Activated CD4-positive, alpha-beta T cell treated with anti-CD3 and anti-CD28 coated beads for 36 hours (primary cell): Measurements from ENCODE around the gene GGTLC2. TPM values are rescaled to one million over a fixed set of nuclear protein-coding genes. Genes with fewer than 3 reads are reported as not detected.
A peak's percentile ranks its signal among the peaks of the same experiment; 100 is the strongest.
"Not testable (repeated sequence)": the region's sequence is repeated elsewhere in the genome, so short reads cannot be mapped to it uniquely, and the experiment has no call there.

Source experiments
- ATAC-seq: fragments of 200-7000 bp; cut with Tn5 transposase; one replicate; pipeline ENCODE4 v1.10.0; 2021; ENCODE audit warnings: mild to moderate bottlenecking, moderate library complexity
- CTCF ChIA-PET: fragments of 350-600 bp; sonication (Branson Sonifier 250); formaldehyde crosslinking; loops from one replicate; lab custom pipeline; 2021; ENCODE audit warnings: antibody characterized with exemption; lab: Charles Lee
- POLR2A ChIA-PET: fragments of 350-600 bp; sonication (Branson Sonifier 250); formaldehyde crosslinking; loops from one replicate; lab custom pipeline; 2021; ENCODE audit warnings: antibody characterized with exemption, inconsistent platforms; lab: Charles Lee
- DNase-seq: peaks from one replicate; pipeline ENCODE4 v3.0.0-alpha.2; 2020
- H3K27ac Mint-ChIP-seq: one replicate; pipeline ENCODE4 v1.8.0; 2021; ENCODE audit warnings: mixed read lengths
- H3K27me3 Mint-ChIP-seq: one replicate; pipeline ENCODE4 v1.8.0; 2021; ENCODE audit warnings: mixed read lengths
- H3K36me3 Mint-ChIP-seq: one replicate; pipeline ENCODE4 v1.8.0; 2021; ENCODE audit warnings: low read depth, mixed read lengths
- H3K4me1 Mint-ChIP-seq: one replicate; pipeline ENCODE4 v1.8.0; 2021; ENCODE audit warnings: mixed read lengths
- H3K4me3 Mint-ChIP-seq: one replicate; pipeline ENCODE4 v1.8.0; 2021; ENCODE audit warnings: mild to moderate bottlenecking, moderate library complexity, mixed read lengths
- H3K9me3 Mint-ChIP-seq: one replicate; pipeline ENCODE4 v1.8.0; 2021; ENCODE audit warnings: low read depth, mixed read lengths
- intact Hi-C, 2 experiments: fragments of 100-400 bp; cut with DNase I in 1 of 2; cut with micrococcal nuclease in 1 of 2; formaldehyde crosslinking; loops; one replicate each; pipeline versions ENCODE4 v1.14.2 to v1.15.1; 2022 to 2024; cut with DNase I, micrococcal nuclease
- total RNA-seq, 2 experiments: library from RNA; stranded (reverse); gene quantifications; one replicate each; pipeline ENCODE4 v1.2.3, GENCODE V29; 2021

The GGTLC2 gene
- total RNA-seq, 2 experiments from 2014 or later = not detected

- no peaks in the 10 kb centered on the region for H3K36me3 Mint-ChIP-seq
- ChIA-PET POLR2A (no interaction called here), CTCF (interaction anchor here (1.8 kb wide), 1 partner anchor 27 kb away, joined by 9 read pairs; no protein-coding TSS in a partner anchor)
- intact Hi-C loops = no loop called here
- no peak overlapping the region for H3K4me3 Mint-ChIP-seq
- DNase-seq (no peak), ATAC-seq (no peak)
- no peak overlapping the region for H3K27ac Mint-ChIP-seq
- no peaks in the 10 kb centered on the region for H3K9me3 Mint-ChIP-seq
- peaks cover 7% of the 10 kb centered on the region for H3K27me3 Mint-ChIP-seq
- H3K4me1 Mint-ChIP-seq = peaks cover 13% of the 10 kb centered on the region
Observed at GRCh38 chr22:22614065-22614464, 30.3 kb upstream of the GGTLC2 start.

- no peaks in the 10 kb centered on the region for H3K9me3 Mint-ChIP-seq
- H3K36me3 Mint-ChIP-seq = no peaks in the 10 kb centered on the region
- ChIA-PET POLR2A (no interaction called here), CTCF (interaction anchor here (0.7 to 1.6 kb wide), 5 partner anchors 16 to 137 kb away, joined by 3 read pairs; no protein-coding TSS in a partner anchor)
- peaks cover 13% of the 10 kb centered on the region for H3K4me1 Mint-ChIP-seq
- ATAC-seq (peak; percentile 92), DNase-seq (peak; percentile 42)
- H3K27ac Mint-ChIP-seq = peak overlapping the region; percentile 55
- intact Hi-C loops = no loop called here
- no peak overlapping the region for H3K4me3 Mint-ChIP-seq
- H3K27me3 Mint-ChIP-seq = peaks cover 7% of the 10 kb centered on the region
Observed at GRCh38 chr22:22616636-22617035, 27.8 kb upstream of the GGTLC2 start.

GRCh38 chr22:22618448-22618847 lies 26.0 kb upstream of the GGTLC2 start:
- Mint-ChIP-seq H3K4me1 (peaks cover 13% of the 10 kb centered on the region), H3K27me3 (peaks cover 7% of the 10 kb centered on the region), H3K9me3 (no peaks in the 10 kb centered on the region), H3K4me3 (no peak overlapping the region), H3K36me3 (no peaks in the 10 kb centered on the region), H3K27ac (no peak overlapping the region)
- DNase-seq (no peak), ATAC-seq (no peak)
- intact Hi-C loops = no loop called here
- ChIA-PET POLR2A (interaction anchor here (0.5 kb wide), 1 partner anchor 266 kb away, joined by 3 read pairs; no protein-coding TSS in a partner anchor), CTCF (interaction anchor here (0.5 kb wide), 1 partner anchor 198 kb away, joined by 3 read pairs; no protein-coding TSS in a partner anchor)

- no peaks in the 10 kb centered on the region for H3K9me3 Mint-ChIP-seq
- H3K36me3 Mint-ChIP-seq = no peaks in the 10 kb centered on the region
- no peak overlapping the region for H3K27ac Mint-ChIP-seq
- H3K4me1 Mint-ChIP-seq = peaks cover 13% of the 10 kb centered on the region
- DNase-seq (no peak), ATAC-seq (no peak)
- H3K27me3 Mint-ChIP-seq = peaks cover 7% of the 10 kb centered on the region
- H3K4me3 Mint-ChIP-seq = no peak overlapping the region
- ChIA-PET CTCF (interaction anchor here (0.6 to 1.1 kb wide), 4 partner anchors 31 to 78 kb away, joined by 3 read pairs; no protein-coding TSS in a partner anchor), POLR2A (interaction anchor here (0.5 kb wide), 1 partner anchor 267 kb away, joined by 3 read pairs; no protein-coding TSS in a partner anchor)
- intact Hi-C loops = no loop called here
Observed at GRCh38 chr22:22618923-22619322, 25.5 kb upstream of the GGTLC2 start.

- DNase-seq (no peak), ATAC-seq (no peak)
- ChIA-PET CTCF (interaction anchor here (0.6 to 1.1 kb wide), 4 partner anchors 38 to 362 kb away, joined by 3 read pairs; no protein-coding TSS in a partner anchor), POLR2A (no interaction called here)
- intact Hi-C loops = no loop called here
- Mint-ChIP-seq H3K4me3 (no peak overlapping the region), H3K36me3 (no peaks in the 10 kb centered on the region), H3K4me1 (peaks cover 13% of the 10 kb centered on the region), H3K27me3 (peaks cover 7% of the 10 kb centered on the region), H3K9me3 (peaks cover 3% of the 10 kb centered on the region), H3K27ac (no peak overlapping the region)
Observed at GRCh38 chr22:22619765-22620414, 24.5 kb upstream of the GGTLC2 start.

GRCh38 chr22:22628546-22629495 lies 15.6 kb upstream of the GGTLC2 start:
- intact Hi-C loops, POLR2A ChIA-PET, H3K9me3 Mint-ChIP-seq, CTCF ChIA-PET, H3K27ac Mint-ChIP-seq, DNase-seq, H3K4me1 Mint-ChIP-seq, H3K27me3 Mint-ChIP-seq, ATAC-seq, H3K36me3 Mint-ChIP-seq, H3K4me3 Mint-ChIP-seq: not testable (repeated sequence)

GRCh38 chr22:22631223-22631652 lies 13.2 kb upstream of the GGTLC2 start:
- ATAC-seq, intact Hi-C loops, H3K27ac Mint-ChIP-seq, POLR2A ChIA-PET, H3K4me3 Mint-ChIP-seq, H3K9me3 Mint-ChIP-seq, DNase-seq, H3K4me1 Mint-ChIP-seq, H3K36me3 Mint-ChIP-seq, CTCF ChIA-PET, H3K27me3 Mint-ChIP-seq: not testable (repeated sequence)

GRCh38 chr22:22632226-22632625 lies 12.2 kb upstream of the GGTLC2 start:
- H3K27ac Mint-ChIP-seq, H3K4me3 Mint-ChIP-seq, H3K27me3 Mint-ChIP-seq, CTCF ChIA-PET, H3K36me3 Mint-ChIP-seq, POLR2A ChIA-PET, H3K4me1 Mint-ChIP-seq, intact Hi-C loops, DNase-seq, ATAC-seq, H3K9me3 Mint-ChIP-seq: not testable (repeated sequence)

- H3K4me1 Mint-ChIP-seq, H3K27ac Mint-ChIP-seq, intact Hi-C loops, ATAC-seq, H3K27me3 Mint-ChIP-seq, H3K9me3 Mint-ChIP-seq, H3K4me3 Mint-ChIP-seq, H3K36me3 Mint-ChIP-seq, DNase-seq, CTCF ChIA-PET, POLR2A ChIA-PET: not testable (repeated sequence)
Observed at GRCh38 chr22:22633533-22633932, 10.9 kb upstream of the GGTLC2 start.

GRCh38 chr22:22636260-22636659 lies 8.2 kb upstream of the GGTLC2 start:
- DNase-seq = peak; percentile 58
- H3K27me3 Mint-ChIP-seq, H3K4me1 Mint-ChIP-seq, H3K9me3 Mint-ChIP-seq, H3K36me3 Mint-ChIP-seq, ATAC-seq, H3K27ac Mint-ChIP-seq, POLR2A ChIA-PET, CTCF ChIA-PET, H3K4me3 Mint-ChIP-seq, intact Hi-C loops: not testable (repeated sequence)

GRCh38 chr22:22638313-22638712 lies 6.1 kb upstream of the GGTLC2 start:
- H3K27me3 Mint-ChIP-seq, ATAC-seq, H3K4me1 Mint-ChIP-seq, H3K4me3 Mint-ChIP-seq, intact Hi-C loops, H3K27ac Mint-ChIP-seq, H3K9me3 Mint-ChIP-seq, POLR2A ChIA-PET, DNase-seq, H3K36me3 Mint-ChIP-seq, CTCF ChIA-PET: not testable (repeated sequence)
